Caco-2 (cell line): ENCODE data around the gene OLFML3. TPM values are rescaled to one million over a fixed set of nuclear protein-coding genes. Genes with fewer than 3 reads are reported as not detected.

ENCODE experiments used
- BruUV-seq: library from RNA; stranded (reverse); fragments of 400-500 nt; replicated peaks from 2 replicates; lab custom pipeline; 2021; lab: Mats Ljungman, UMichigan
- CTCF ChIA-PET: fragments of 300-600 bp; sonication (Branson Sonifier 250); formaldehyde crosslinking; loops from one replicate; lab custom pipeline; 2022; ENCODE audit warnings: antibody characterized with exemption; lab: Charles Lee
- POLR2A ChIA-PET: fragments of 300-600 bp; sonication (Branson Sonifier 250); formaldehyde crosslinking; loops from one replicate; lab custom pipeline; 2022; ENCODE audit warnings: antibody characterized with exemption; lab: Charles Lee
- DNase-seq, 2 experiments: peaks; one replicate each; pipeline versions ENCODE4 v3.0.0 to v3.0.0-alpha.2; 2020 to 2022
- H3K27me3 ChIP-seq: replicated peaks from 2 replicates; pipeline ENCODE4 v1.6.0; 2011; ENCODE audit warnings: low read length; ENCODE audit not compliant: control insufficient read depth, insufficient read depth
- H3K36me3 ChIP-seq: 2 replicates; pipeline ENCODE4 v1.5.1; 2011; ENCODE audit warnings: low read length; ENCODE audit not compliant: control insufficient read depth, insufficient read depth
- H3K4me1 ChIP-seq: fragments of 250-450 bp; sonication (Bioruptor Pico); 2 replicates; pipeline ENCODE4 v1.5.1; 2020; ENCODE audit warnings: mild to moderate bottlenecking
- H3K4me3 ChIP-seq: 2 replicates; pipeline ENCODE4 v1.5.1; 2011; ENCODE audit warnings: low read depth, mild to moderate bottlenecking, control low read depth, low read length
- H3K9me3 ChIP-seq: fragments of 250-450 bp; sonication (Bioruptor Pico); 2 replicates; pipeline ENCODE4 v1.5.1; 2020; ENCODE audit warnings: mild to moderate bottlenecking, moderate library complexity
- H3K27ac Mint-ChIP-seq: one replicate; pipeline ENCODE4 v1.8.0; 2022; ENCODE audit warnings: mixed read lengths; ENCODE audit not compliant: unreplicated experiment
- H3K27me3 Mint-ChIP-seq: one replicate; pipeline ENCODE4 v1.8.0; 2022; ENCODE audit warnings: mixed read lengths; ENCODE audit not compliant: insufficient read depth, unreplicated experiment
- H3K36me3 Mint-ChIP-seq: one replicate; pipeline ENCODE4 v1.8.0; 2022; ENCODE audit warnings: mild to moderate bottlenecking, mixed read lengths; ENCODE audit not compliant: insufficient read depth, unreplicated experiment
- H3K4me1 Mint-ChIP-seq: one replicate; pipeline ENCODE4 v1.8.0; 2022; ENCODE audit warnings: low read depth, mixed read lengths; ENCODE audit not compliant: unreplicated experiment
- H3K4me3 Mint-ChIP-seq: one replicate; pipeline ENCODE4 v1.8.0; 2022; ENCODE audit warnings: mild to moderate bottlenecking, moderate library complexity, mixed read lengths; ENCODE audit not compliant: unreplicated experiment
- H3K9me3 Mint-ChIP-seq: one replicate; pipeline ENCODE4 v1.8.0; 2022; ENCODE audit warnings: mixed read lengths; ENCODE audit not compliant: unreplicated experiment
- CTCF ChIP-seq, 2 experiments: fragments of 200-600 bp in 1 of 2; IDR thresholded peaks; 1 replicate in 1 of 2; 2 replicates in 1 of 2; pipeline versions ENCODE4 v1.5.1 to v1.8.0; 2011 to 2022; ENCODE audit warnings: antibody characterized with exemption in 1 of 2, control low read depth in 1 of 2, inconsistent platforms in 1 of 2, low read depth in 1 of 2, low read length in 1 of 2, mild to moderate bottlenecking in 1 of 2, moderate library complexity in 1 of 2; ENCODE audit not compliant: insufficient read depth in 1 of 2, severe bottlenecking in 1 of 2, unreplicated experiment in 1 of 2
- intact Hi-C: fragments of 100-400 bp; cut with micrococcal nuclease; formaldehyde crosslinking; loops from one replicate; pipeline ENCODE4 v1.10.0; 2022; ENCODE audit not compliant: unreplicated experiment
- total RNA-seq: library from RNA; stranded (reverse); gene quantifications from 2 replicates; pipeline ENCODE4 v1.2.3, GENCODE V29; 2022

OLFML3 gene
- total RNA-seq, 1 experiment from 2014 or later = 36.5 TPM

- Histone ChIP-seq H3K27me3 (no peaks in the 10 kb centered on the region), H3K36me3 (no peaks in the 10 kb centered on the region), H3K4me3 (no peak overlapping the region), H3K4me1 (peaks cover 15% of the 10 kb centered on the region), H3K9me3 (no peaks in the 10 kb centered on the region)
- no peak for TF ChIP-seq CTCF (IDR thresholded peaks at IDR 0.05; ENCODE audit: insufficient read depth in 1 of 2, low read depth in 1 of 2, low read length in 1 of 2, severe bottlenecking in 1 of 2, unreplicated experiment in 1 of 2)
- no peak overlapping the region for H3K4me3 Mint-ChIP-seq
- H3K36me3 Mint-ChIP-seq = no peaks in the 10 kb centered on the region
- no peak for DNase-seq
- no peaks in the 10 kb centered on the region for H3K4me1 Mint-ChIP-seq
- CTCF ChIA-PET = no interaction called here
- H3K27me3 Mint-ChIP-seq = no peaks in the 10 kb centered on the region
- H3K9me3 Mint-ChIP-seq = peaks cover 21% of the 10 kb centered on the region
- no TSS peak for BruUV-seq
- H3K27ac Mint-ChIP-seq = no peak overlapping the region
- intact Hi-C loops = no loop called here
- POLR2A ChIA-PET = no interaction called here
Measured at GRCh38 chr1:113982949-113983348, 3.7 kb downstream of the OLFML3 start.

GRCh38 chr1:113983391-113983790 lies 4.1 kb downstream of the OLFML3 start:
- H3K4me3 ChIP-seq = no peak overlapping the region
- no peaks in the 10 kb centered on the region for H3K27me3 ChIP-seq
- POLR2A ChIA-PET = no interaction called here
- Mint-ChIP-seq H3K9me3 (peaks cover 21% of the 10 kb centered on the region), H3K27ac (no peak overlapping the region), H3K4me3 (no peak overlapping the region), H3K27me3 (no peaks in the 10 kb centered on the region), H3K4me1 (no peaks in the 10 kb centered on the region), H3K36me3 (no peaks in the 10 kb centered on the region)
- peaks cover 15% of the 10 kb centered on the region for H3K4me1 ChIP-seq
- no peak for DNase-seq
- no TSS peak for BruUV-seq
- CTCF ChIA-PET = no interaction called here
- H3K9me3 ChIP-seq = no peaks in the 10 kb centered on the region
- intact Hi-C loops = no loop called here
- no peaks in the 10 kb centered on the region for H3K36me3 ChIP-seq
- no peak for TF ChIP-seq CTCF (IDR thresholded peaks at IDR 0.05; ENCODE audit: insufficient read depth in 1 of 2, low read depth in 1 of 2, low read length in 1 of 2, severe bottlenecking in 1 of 2, unreplicated experiment in 1 of 2)

DNA sequence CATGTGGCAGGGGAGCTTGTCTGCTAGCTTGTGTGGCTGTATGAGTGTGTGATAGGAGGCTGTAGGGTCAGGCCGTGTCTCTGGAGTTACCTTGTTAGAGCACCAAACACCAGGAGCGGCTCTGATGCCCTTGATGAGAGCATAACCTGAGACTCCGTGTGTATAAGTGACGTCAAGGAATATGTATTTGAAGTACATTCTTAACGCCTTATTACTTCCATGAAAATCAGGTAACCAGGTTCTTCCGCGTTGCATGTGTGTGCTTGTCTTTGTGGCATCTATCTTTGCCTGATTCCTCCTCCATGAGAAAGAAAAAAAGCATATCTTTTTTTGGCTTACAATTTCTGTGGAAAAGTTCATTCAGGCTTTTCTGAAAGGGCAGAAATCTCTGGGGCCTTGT lies 4.6 kb downstream of the OLFML3 start:
- no peaks in the 10 kb centered on the region for H3K27me3 ChIP-seq
- Mint-ChIP-seq H3K4me1 (no peaks in the 10 kb centered on the region), H3K9me3 (peaks cover 21% of the 10 kb centered on the region), H3K36me3 (no peaks in the 10 kb centered on the region), H3K27me3 (no peaks in the 10 kb centered on the region), H3K27ac (no peak overlapping the region), H3K4me3 (no peak overlapping the region)
- intact Hi-C loops = no loop called here
- no TSS peak for BruUV-seq
- H3K36me3 ChIP-seq = no peaks in the 10 kb centered on the region
- POLR2A ChIA-PET = no interaction called here
- DNase-seq = no peak
- H3K4me3 ChIP-seq = no peak overlapping the region
- H3K9me3 ChIP-seq = no peaks in the 10 kb centered on the region
- no peak for TF ChIP-seq CTCF (IDR thresholded peaks at IDR 0.05; ENCODE audit: insufficient read depth in 1 of 2, low read depth in 1 of 2, low read length in 1 of 2, severe bottlenecking in 1 of 2, unreplicated experiment in 1 of 2)
- CTCF ChIA-PET = no interaction called here
- H3K4me1 ChIP-seq = peaks cover 12% of the 10 kb centered on the region
